Erythroblast (primary cell): Measurements from ENCODE around the gene POM121.
"Not testable (repeated sequence)": the region's sequence is repeated elsewhere in the genome, so short reads cannot be mapped to it uniquely, and the experiment has no call there.

Experiments used
- GATA1 ChIP-seq: IDR thresholded peaks from 2 replicates; pipeline ENCODE4 v1.6.1; 2011; ENCODE audit warnings: low read depth, mild to moderate bottlenecking, control low read depth, low read length, moderate library complexity
- POLR2A ChIP-seq: IDR thresholded peaks from 2 replicates; pipeline ENCODE4 v1.6.1; 2011; ENCODE audit warnings: mild to moderate bottlenecking, low read length

DNA sequence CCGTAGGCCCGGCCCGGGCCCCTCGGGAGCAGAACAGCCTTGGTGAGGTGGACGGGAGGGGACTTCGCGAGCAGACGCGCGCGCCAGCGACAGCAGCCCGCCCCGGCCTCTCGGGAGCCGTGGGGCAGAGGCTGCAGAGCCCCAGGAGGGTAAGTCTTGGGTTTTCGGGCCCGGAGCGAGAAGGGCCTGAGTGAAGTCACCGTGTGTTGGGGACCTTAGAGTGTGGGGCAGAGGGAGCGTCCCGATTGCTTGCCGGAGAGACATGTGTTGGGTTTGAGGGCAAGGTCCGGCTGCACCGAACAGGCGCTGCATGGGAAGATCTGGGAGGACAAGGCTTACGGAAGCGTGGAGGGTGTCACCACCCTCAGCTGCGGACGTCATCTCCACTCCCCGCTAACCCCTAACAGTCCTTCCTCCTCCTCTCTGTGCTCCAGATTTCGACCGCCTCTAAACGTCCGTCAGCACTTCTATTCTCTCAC, 45.1 kb upstream of the POM121 start:
- TF ChIP-seq POLR2A, GATA1: not testable (repeated sequence)
